K562 (cell line): ENCODE results near the gene MYMX. TPM values are rescaled to one million over a fixed set of nuclear protein-coding genes. Genes with fewer than 3 reads are reported as not detected.

Experiments used
- ADNP ChIP-seq: fragments of 200-800 bp; sonication (Bioruptor generic); IDR thresholded peaks from 2 replicates; pipeline ENCODE4 v1.6.1; 2016; ENCODE audit warnings: missing genetic modification characterization, missing compliant biosample characterization
- BCOR ChIP-seq: fragments of 450-650 bp; IDR thresholded peaks from 2 replicates; pipeline ENCODE4 v1.6.1; 2016
- CEBPZ ChIP-seq: fragments of 150-350 bp; IDR thresholded peaks from 2 replicates; pipeline ENCODE4 v1.6.1; 2014; ENCODE audit warnings: low read depth, mild to moderate bottlenecking, low read length, borderline replicate concordance
- CHCHD3 ChIP-seq: fragments of 250-450 bp; sonication (Bioruptor Pico); IDR thresholded peaks from 2 replicates; pipeline ENCODE4 v2.1.2; 2022; ENCODE audit warnings: mild to moderate bottlenecking
- COPS2 ChIP-seq: fragments of 450-650 bp; conservative IDR thresholded peaks from 2 replicates; pipeline ENCODE4 v1.6.1; 2016; ENCODE audit warnings: mild to moderate bottlenecking, moderate library complexity
- CREB5 ChIP-seq: fragments of 250-450 bp; sonication (Bioruptor Pico); IDR thresholded peaks from 2 replicates; pipeline ENCODE4 v1.5.0; 2020; ENCODE audit warnings: mild to moderate bottlenecking
- ELF1 ChIP-seq: fragments of 200-800 bp; sonication (Bioruptor generic); IDR thresholded peaks from 2 replicates; pipeline ENCODE4 v1.6.1; 2016; ENCODE audit warnings: missing genetic modification characterization, missing compliant biosample characterization
- ELF4 ChIP-seq: fragments of 450-650 bp; formaldehyde crosslinking; IDR thresholded peaks from 2 replicates; pipeline ENCODE4 v1.4.0; 2022; ENCODE audit warnings: missing genetic modification characterization
- ETV6 ChIP-seq, 3 experiments: fragments of 150-350 bp in 1 of 3; sonication (generic) in 1 of 3; formaldehyde crosslinking in 1 of 3; IDR thresholded peaks; 2 replicates each; pipeline versions ENCODE4 v1.6.1 to v1.8.0; 2014 to 2022; ENCODE audit warnings: borderline replicate concordance in 2 of 3, low read depth in 2 of 3, antibody characterized with exemption in 1 of 3, low read length in 1 of 3, mild to moderate bottlenecking in 1 of 3, missing genetic modification reagents in 1 of 3
- GATA2 ChIP-seq: sonication (generic); formaldehyde crosslinking; IDR thresholded peaks from 2 replicates; pipeline ENCODE4 v1.4.0; 2020; ENCODE audit warnings: mild to moderate bottlenecking, missing genetic modification reagents
- GATAD2B ChIP-seq: fragments of 450-650 bp; IDR thresholded peaks from 2 replicates; pipeline ENCODE4 v1.6.1; 2017; ENCODE audit warnings: mild to moderate bottlenecking, borderline replicate concordance
- MED1 ChIP-seq: sonication (generic); formaldehyde crosslinking; IDR thresholded peaks from 2 replicates; pipeline ENCODE4 v1.8.1; 2023; ENCODE audit warnings: missing genetic modification reagents, borderline replicate concordance
- PHF8 ChIP-seq: fragments of 200-600 bp; sonication (generic); IDR thresholded peaks from 2 replicates; pipeline ENCODE4 v1.6.1; 2012; ENCODE audit warnings: mixed run types, mild to moderate bottlenecking, inconsistent platforms, low read length, moderate library complexity, borderline replicate concordance
- PTRF ChIP-seq: fragments of 450-650 bp; IDR thresholded peaks from 2 replicates; pipeline ENCODE4 v1.6.1; 2016; ENCODE audit warnings: mild to moderate bottlenecking, missing genetic modification characterization, missing compliant biosample characterization
- SIRT6 ChIP-seq: IDR thresholded peaks from one replicate; pipeline ENCODE4 v1.6.1; 2012; ENCODE audit warnings: low read depth, mild to moderate bottlenecking, control low read depth, inconsistent platforms, low read length, moderate library complexity
- SREBF2 ChIP-seq: sonication (generic); formaldehyde crosslinking; IDR thresholded peaks from 2 replicates; pipeline ENCODE4 v1.4.0; 2020; ENCODE audit warnings: mild to moderate bottlenecking, missing genetic modification reagents
- SRSF3 ChIP-seq: fragments of 200-400 bp; formaldehyde crosslinking; IDR thresholded peaks from 2 replicates; pipeline ENCODE4 v1.6.1; 2016; ENCODE audit warnings: mild to moderate bottlenecking, low read length, moderate library complexity; ENCODE audit not compliant: insufficient read depth
- THRB ChIP-seq: fragments of 450-650 bp; formaldehyde crosslinking; conservative IDR thresholded peaks from 2 replicates; pipeline ENCODE4 v1.4.0; 2022; ENCODE audit warnings: mild to moderate bottlenecking, missing genetic modification characterization
- ZFP30 ChIP-seq: fragments of 250-450 bp; sonication (Bioruptor Pico); IDR thresholded peaks from 2 replicates; pipeline ENCODE4 v1.8.0; 2022; ENCODE audit warnings: moderate library complexity, mild to moderate bottlenecking, inconsistent platforms, borderline replicate concordance
- ZFP36 ChIP-seq: fragments of 150-350 bp; IDR thresholded peaks from 2 replicates; pipeline ENCODE4 v1.6.1; 2018; ENCODE audit warnings: low read length, low read depth; ENCODE audit not compliant: partially characterized antibody
- ZNF263 ChIP-seq: sonication (generic); formaldehyde crosslinking; IDR thresholded peaks from 2 replicates; pipeline ENCODE4 v1.8.0; 2022; ENCODE audit warnings: mild to moderate bottlenecking, missing genetic modification reagents, borderline replicate concordance
- ZNF75A ChIP-seq: fragments of 450-650 bp; formaldehyde crosslinking; IDR thresholded peaks from 2 replicates; pipeline ENCODE4 v1.4.0; 2020; ENCODE audit warnings: mild to moderate bottlenecking
- polyA plus RNA-seq, 8 experiments: library from polyadenylated mRNA; depleted of rRNA in 4 of 8; stranded (reverse) in 5 of 8; unstranded in 3 of 8; fragments of >200 nt; fragmentation: Nextera tagmentation in 2 of 8; fragmentation: Illumina TruSeq in 1 of 8; extraction: Ambion mirVana in 2 of 8; extraction: Trizol in 1 of 8; gene quantifications; 2 replicates each; pipeline versions ENCODE4 v1.2.1 to v1.2.3, GENCODE V29; 2011 to 2014; ENCODE audit warnings: inconsistent platforms in 1 of 8, missing spikeins in 1 of 8
- total RNA-seq, 7 experiments: library from RNA; depleted of rRNA in 6 of 7; stranded (reverse); fragments of >200 nt in 6 of 7; fragmentation: Illumina TruSeq in 2 of 7; extraction: Trizol in 2 of 7; gene quantifications; 2 replicates each; pipeline versions ENCODE4 v1.2.1 to v1.2.3, GENCODE V29; 2011 to 2021; ENCODE audit warnings: low replicate concordance in 1 of 7

MYMX gene
- total and polyA plus RNA-seq, 9 of the 15 experiments (the other 6 are each of a cell fraction or from before 2014, with no cell fraction given) = 0.12 TPM; not detected in 8

GRCh38 chr6:44225579-44226325 is 9.0 kb downstream of the MYMX start (continued):
- no peak for TF ChIP-seq CHCHD3 (CRISPR knock-in tag)
- TF ChIP-seq PTRF (tag) = no peak
- TF ChIP-seq COPS2 = no peak
- TF ChIP-seq MED1 = no peak
- TF ChIP-seq ZFP36 = peak; percentile 11
- no peak for TF ChIP-seq ELF1 (tag)
- TF ChIP-seq ZNF263 (CRISPR knock-in tag) = peak; percentile 65; the same call in 1 of the 2 replicates
- no peak for TF ChIP-seq THRB (CRISPR knock-in tag)
- TF ChIP-seq GATAD2B = no peak; the same call in 1 of the 2 replicates
- TF ChIP-seq ELF4 (CRISPR knock-in tag) = 0 out of 2 replicates have a peak, but pooled peaks have one; percentile 31
- TF ChIP-seq ETV6 (IDR thresholded peaks at IDR 0.05; ENCODE audit: borderline replicate concordance in 1 of 2, low read depth in 2 of 2, low read length in 1 of 2) = 0 out of 4 replicates have a peak, but pooled peaks of 1 of the 2 experiments have one; percentile 20
- TF ChIP-seq ETV6 (CRISPR knock-in tag; IDR thresholded peaks at IDR 0.05; ENCODE audit: borderline replicate concordance) = no peak
- no peak for TF ChIP-seq SIRT6
- no peak for TF ChIP-seq CREB5 (CRISPR knock-in tag)
- no peak for TF ChIP-seq ZFP30
- TF ChIP-seq BCOR = peak; percentile 79
- no peak for TF ChIP-seq SRSF3
- no peak for TF ChIP-seq SREBF2 (CRISPR knock-in tag)
- no peak for TF ChIP-seq ZNF75A (CRISPR knock-in tag)
- TF ChIP-seq ADNP = no peak
- TF ChIP-seq PHF8 = peak; percentile 16; the same call in 1 of the 2 replicates
- no peak for TF ChIP-seq CEBPZ
- TF ChIP-seq GATA2 (CRISPR knock-in tag) = peak; percentile 98
